T-cell (primary cell): Measurements from ENCODE around the gene CADM1. TPM values are rescaled to one million over a fixed set of nuclear protein-coding genes. Genes with fewer than 3 reads are reported as not detected.
A peak's percentile ranks its signal among the peaks of the same experiment; 100 is the strongest.

Experiments used
- ATAC-seq, 4 experiments: fragments of 200-7000 bp in 3 of 4; fragments of 150-1000 bp in 1 of 4; cut with Tn5 transposase; replicated peaks in 1 of 4; 1 replicate in 3 of 4; 2 replicates in 1 of 4; pipeline ENCODE4 v1.10.0; 2021; ENCODE audit warnings: moderate library complexity in 3 of 4, mild to moderate bottlenecking in 2 of 4, moderate number of reproducible peaks in 1 of 4
- CTCF ChIA-PET, 2 donors: fragments of 300-600 bp; sonication (Branson Sonifier 250); formaldehyde crosslinking; loops; one replicate each; lab custom pipeline; 2022; ENCODE audit warnings: antibody characterized with exemption in 2 of 2; lab: Charles Lee
- POLR2A ChIA-PET, 2 donors: fragments of 300-600 bp; sonication (Branson Sonifier 250); formaldehyde crosslinking; loops; one replicate each; lab custom pipeline; 2022; ENCODE audit warnings: antibody characterized with exemption in 2 of 2; lab: Charles Lee
- DNase-seq, 35 experiments: peaks; one replicate each; pipeline versions ENCODE4 v3.0.0 to v3.0.0-alpha.2; 2013 to 2023
- H3K27ac ChIP-seq: one replicate; pipeline ENCODE4 v1.5.1; 2013; ENCODE audit warnings: low read length
- H3K27me3 ChIP-seq, 2 experiments: replicated peaks in 1 of 2; 1 replicate in 1 of 2; 2 replicates in 1 of 2; pipeline versions ENCODE4 v1.6.1 to v1.7.0; 2013; ENCODE audit warnings: low read length in 1 of 2, mixed read lengths in 1 of 2; ENCODE audit not compliant: control insufficient read depth in 2 of 2, insufficient read depth in 2 of 2; ENCODE audit errors: extremely low read depth in 1 of 2
- H3K36me3 ChIP-seq, 2 donors: 1 replicate in 1 of 2; 2 replicates in 1 of 2; pipeline versions ENCODE4 v1.6.1 to v1.7.0; 2013; ENCODE audit warnings: low read length in 1 of 2; ENCODE audit not compliant: control insufficient read depth in 2 of 2, insufficient read depth in 1 of 2; ENCODE audit errors: extremely low read depth in 1 of 2
- H3K4me1 ChIP-seq, 2 experiments: 1 replicate in 1 of 2; 2 replicates in 1 of 2; pipeline versions ENCODE4 v1.6.1 to v1.7.0; 2013; ENCODE audit warnings: low read length in 2 of 2, mixed read lengths in 1 of 2; ENCODE audit not compliant: insufficient read depth in 2 of 2, control insufficient read depth in 1 of 2; ENCODE audit errors: extremely low read depth in 1 of 2
- H3K4me3 ChIP-seq, 2 donors: 1 replicate in 1 of 2; 2 replicates in 1 of 2; pipeline versions ENCODE4 v1.5.1 to v1.7.0; 2013; ENCODE audit warnings: mild to moderate bottlenecking in 2 of 2, low read length in 1 of 2, moderate library complexity in 1 of 2; ENCODE audit not compliant: control insufficient read depth in 1 of 2; ENCODE audit errors: extremely low read depth in 1 of 2
- H3K9me3 ChIP-seq: 2 replicates; pipeline ENCODE4 v1.7.0; 2013
- H3K27ac Mint-ChIP-seq, 2 donors: one replicate each; pipeline ENCODE4 v1.8.0; 2020 to 2021; ENCODE audit warnings: mild to moderate bottlenecking in 2 of 2, mixed read lengths in 2 of 2
- H3K27me3 Mint-ChIP-seq, 2 donors: one replicate each; pipeline ENCODE4 v1.8.0; 2021 to 2022; ENCODE audit warnings: mixed read lengths in 2 of 2
- H3K36me3 Mint-ChIP-seq: one replicate; pipeline ENCODE4 v1.8.0; 2021; ENCODE audit warnings: mixed read lengths
- H3K4me1 Mint-ChIP-seq, 3 donors: one replicate each; pipeline ENCODE4 v1.8.0; 2020 to 2022; ENCODE audit warnings: mixed read lengths in 3 of 3, mild to moderate bottlenecking in 1 of 3
- H3K4me3 Mint-ChIP-seq, 3 donors: one replicate each; pipeline ENCODE4 v1.8.0; 2020 to 2022; ENCODE audit warnings: mild to moderate bottlenecking in 3 of 3, mixed read lengths in 3 of 3, moderate library complexity in 3 of 3
- H3K9me3 Mint-ChIP-seq, 3 donors: one replicate each; pipeline ENCODE4 v1.8.0; 2020 to 2022; ENCODE audit warnings: mixed read lengths in 3 of 3
- WGBS: methylation state at CpG from one replicate; pipeline ENCODE4 v1.1.5; 2013; ENCODE audit warnings: missing lambda C conversion rate; ENCODE audit not compliant: insufficient coverage; 5-methylcytosine and 5-hydroxymethylcytosine counted together
- total RNA-seq, 35 experiments: library from RNA in 6 of 35; stranded (reverse) in 6 of 35; fragments of 120-200 nt in 1 of 35; gene quantifications; one replicate each; pipeline versions ENCODE4 v1.2.1 to v1.2.4 and lab custom pipeline; 2013 to 2026

Gene CADM1
- total RNA-seq, 5 donors from 2014 or later (not counting 1 experiment from before 2014, with no cell fraction given), result 2.1 to 6.7 (median 3.1) TPM

- WGBS, result no CpG with 5 or more reads among the region's 11 CpGs
- no peak overlapping the region for H3K27ac ChIP-seq
- DNase-seq (peak in 1 of 35 experiments; percentile 9), ATAC-seq (no peak)
- no peaks in the 10 kb centered on the region for H3K9me3 ChIP-seq
- ChIA-PET CTCF (interaction anchor here in 1 of 2 donors (0.6 kb wide), 1 partner anchor 14 kb away, joined by 3 read pairs; no protein-coding TSS in a partner anchor), POLR2A (no interaction called here)
- no peaks in the 10 kb centered on the region for H3K36me3 ChIP-seq
- H3K27me3 ChIP-seq, result no peaks in the 10 kb centered on the region
- no peaks in the 10 kb centered on the region for H3K36me3 Mint-ChIP-seq
- H3K4me1 ChIP-seq, result peaks cover 0 to 10% of the 10 kb centered on the region in 2 experiments
- H3K27me3 Mint-ChIP-seq, result peaks cover 0 to 3% of the 10 kb centered on the region in 2 donors
- no peaks in the 10 kb centered on the region for H3K9me3 Mint-ChIP-seq
- no peak overlapping the region for H3K4me3 ChIP-seq
- H3K4me1 Mint-ChIP-seq, result peaks cover 3 to 10% (median 6%) of the 10 kb centered on the region in 3 donors
- no peak overlapping the region for H3K27ac Mint-ChIP-seq
- no peak overlapping the region for H3K4me3 Mint-ChIP-seq
Measured at GRCh38 chr11:115215694-115216617, 288.3 kb downstream of the CADM1 start.

DNA sequence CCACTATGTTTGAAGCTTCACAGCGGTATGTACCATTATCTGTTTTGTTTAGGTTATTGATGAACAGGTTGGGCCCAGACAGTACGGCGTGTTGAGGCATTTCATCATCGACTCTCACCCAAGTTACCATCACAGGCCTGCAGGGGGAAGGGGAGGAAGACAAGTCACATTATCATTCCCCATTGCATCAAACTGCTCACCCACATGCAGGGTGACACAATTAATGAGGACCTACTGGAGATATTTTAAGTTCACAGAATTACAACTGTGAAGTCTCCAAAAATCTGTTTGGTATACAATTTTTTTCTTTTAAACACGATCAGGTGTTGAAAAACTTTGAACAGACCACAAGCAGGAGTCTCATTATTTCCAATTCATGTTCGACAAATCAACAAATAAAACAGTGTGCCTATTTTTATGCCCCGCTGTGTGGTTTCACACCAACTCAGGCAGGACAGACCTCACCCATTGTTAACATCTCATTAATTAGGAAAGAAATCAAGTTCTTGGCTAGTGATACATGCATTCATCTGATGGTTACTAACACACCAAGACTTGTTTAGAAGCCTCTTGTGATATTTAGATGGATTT is 289.5 kb downstream of the CADM1 start:
- no peaks in the 10 kb centered on the region for H3K27me3 ChIP-seq
- H3K9me3 ChIP-seq, result no peaks in the 10 kb centered on the region
- no peak overlapping the region for H3K4me3 Mint-ChIP-seq
- H3K4me1 ChIP-seq, result peaks cover 0 to 10% of the 10 kb centered on the region in 2 experiments
- H3K4me3 ChIP-seq, result no peak overlapping the region
- no peak overlapping the region for H3K27ac ChIP-seq
- peaks cover 0 to 1% (median 0%) of the 10 kb centered on the region in 3 donors for H3K9me3 Mint-ChIP-seq
- CTCF ChIA-PET, result no interaction called here
- no peaks in the 10 kb centered on the region for H3K36me3 Mint-ChIP-seq
- peak overlapping the region in 1 of 2 donors; percentile 4 for H3K27ac Mint-ChIP-seq
- ATAC-seq, result no peak
- POLR2A ChIA-PET, result interaction anchor here in 1 of 2 donors (0.6 kb wide), 1 partner anchor 1185 kb away, joined by 3 read pairs; no protein-coding TSS in a partner anchor
- no CpG with 5 or more reads among the region's 7 CpGs for WGBS
- DNase-seq, result peak in 2 of 35 experiments; percentile 6 to 19
- no peaks in the 10 kb centered on the region for H3K36me3 ChIP-seq
- peaks cover 3 to 10% (median 6%) of the 10 kb centered on the region in 3 donors for H3K4me1 Mint-ChIP-seq
- H3K27me3 Mint-ChIP-seq, result peaks cover 0 to 3% of the 10 kb centered on the region in 2 donors

GRCh38 chr11:115213007-115213406 is 291.2 kb downstream of the CADM1 start:
- Histone ChIP-seq H3K27me3 (no peaks in the 10 kb centered on the region), H3K4me3 (no peak overlapping the region), H3K4me1 (peaks cover 0 to 10% of the 10 kb centered on the region in 2 experiments), H3K36me3 (no peaks in the 10 kb centered on the region), H3K27ac (no peak overlapping the region), H3K9me3 (no peaks in the 10 kb centered on the region)
- 91% methylated on average over 7 of the region's 8 CpGs for WGBS
- peaks cover 3 to 7% (median 5%) of the 10 kb centered on the region in 3 donors for H3K4me1 Mint-ChIP-seq
- DNase-seq (no peak), ATAC-seq (no peak)
- ChIA-PET CTCF (no interaction called here), POLR2A (no interaction called here)
- H3K4me3 Mint-ChIP-seq, result no peak overlapping the region
- peaks cover 0 to 3% of the 10 kb centered on the region in 2 donors for H3K27me3 Mint-ChIP-seq
- H3K27ac Mint-ChIP-seq, result no peak overlapping the region
- H3K36me3 Mint-ChIP-seq, result no peaks in the 10 kb centered on the region
- H3K9me3 Mint-ChIP-seq, result peaks cover 0 to 4% (median 0%) of the 10 kb centered on the region in 3 donors

DNA sequence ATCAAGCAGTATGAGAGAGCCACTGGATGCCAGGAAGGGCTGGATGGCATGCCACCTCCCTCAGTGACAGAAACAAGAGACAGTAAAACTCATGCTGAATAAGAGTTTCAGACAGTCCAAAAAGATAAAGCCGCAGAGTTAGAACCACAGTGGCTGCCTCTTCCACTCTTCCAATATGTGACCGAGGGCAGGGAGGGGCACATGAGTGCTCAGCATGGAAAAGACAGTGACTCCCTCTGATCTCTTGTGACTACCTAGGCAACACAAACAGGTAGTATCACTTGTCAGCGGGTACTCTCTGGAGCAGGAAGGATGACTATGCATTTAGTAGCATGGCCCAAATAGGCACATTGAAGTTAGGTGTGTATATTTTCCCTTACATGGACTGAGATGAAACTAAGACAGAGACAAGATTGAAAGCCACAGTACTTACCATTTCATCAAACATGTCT is 295.4 kb downstream of the CADM1 start:
- Mint-ChIP-seq H3K27ac (no peak overlapping the region), H3K4me3 (no peak overlapping the region), H3K9me3 (peaks cover 0 to 4% (median 0%) of the 10 kb centered on the region in 3 donors), H3K36me3 (no peaks in the 10 kb centered on the region), H3K4me1 (no peaks in the 10 kb centered on the region), H3K27me3 (peaks cover 0 to 5% of the 10 kb centered on the region in 2 donors)
- 94% methylated on average over 2 of the region's 3 CpGs for WGBS
- no peaks in the 10 kb centered on the region for H3K27me3 ChIP-seq
- ChIA-PET CTCF (no interaction called here), POLR2A (no interaction called here)
- DNase-seq (no peak), ATAC-seq (no peak)
- no peak overlapping the region for H3K27ac ChIP-seq
- H3K4me3 ChIP-seq, result no peak overlapping the region
- H3K9me3 ChIP-seq, result no peaks in the 10 kb centered on the region
- no peaks in the 10 kb centered on the region for H3K4me1 ChIP-seq
- no peaks in the 10 kb centered on the region for H3K36me3 ChIP-seq

DNA sequence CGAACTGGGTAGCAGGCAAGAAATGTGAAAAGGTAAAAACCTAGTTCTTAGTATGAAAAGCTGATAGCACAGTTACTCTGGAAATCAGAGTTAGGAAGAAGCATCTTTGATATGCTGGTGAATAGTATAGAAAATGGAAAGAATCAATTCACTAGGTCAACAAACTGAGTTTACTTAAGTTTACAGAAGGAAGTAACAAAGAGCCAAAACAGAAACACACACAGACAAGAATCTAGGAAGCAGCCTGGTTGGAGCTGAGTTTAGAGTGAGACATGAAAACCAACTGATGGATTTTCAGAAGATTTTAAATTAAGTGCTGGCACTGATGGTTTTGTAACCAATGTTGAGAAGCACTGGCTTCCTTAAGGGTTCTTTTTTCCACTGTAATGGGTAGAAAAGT is 296.3 kb downstream of the CADM1 start:
- peaks cover 0 to 5% of the 10 kb centered on the region in 2 donors for H3K27me3 Mint-ChIP-seq
- DNase-seq (no peak), ATAC-seq (no peak)
- H3K9me3 ChIP-seq, result no peaks in the 10 kb centered on the region
- no peaks in the 10 kb centered on the region for H3K4me1 Mint-ChIP-seq
- no peak overlapping the region for H3K4me3 Mint-ChIP-seq
- H3K9me3 Mint-ChIP-seq, result peaks cover 0 to 4% (median 0%) of the 10 kb centered on the region in 3 donors
- no CpG with 5 or more reads among the region's 1 CpG for WGBS
- H3K4me1 ChIP-seq, result no peaks in the 10 kb centered on the region
- CTCF ChIA-PET, result interaction anchor here in 1 of 2 donors (0.7 to 0.8 kb wide), 2 partner anchors 14 to 1088 kb away, joined by 3 read pairs; no protein-coding TSS in a partner anchor
- no peaks in the 10 kb centered on the region for H3K36me3 ChIP-seq
- H3K4me3 ChIP-seq, result no peak overlapping the region
- no peaks in the 10 kb centered on the region for H3K27me3 ChIP-seq
- H3K27ac ChIP-seq, result no peak overlapping the region
- no peak overlapping the region for H3K27ac Mint-ChIP-seq
- POLR2A ChIA-PET, result no interaction called here
- H3K36me3 Mint-ChIP-seq, result no peaks in the 10 kb centered on the region

DNA sequence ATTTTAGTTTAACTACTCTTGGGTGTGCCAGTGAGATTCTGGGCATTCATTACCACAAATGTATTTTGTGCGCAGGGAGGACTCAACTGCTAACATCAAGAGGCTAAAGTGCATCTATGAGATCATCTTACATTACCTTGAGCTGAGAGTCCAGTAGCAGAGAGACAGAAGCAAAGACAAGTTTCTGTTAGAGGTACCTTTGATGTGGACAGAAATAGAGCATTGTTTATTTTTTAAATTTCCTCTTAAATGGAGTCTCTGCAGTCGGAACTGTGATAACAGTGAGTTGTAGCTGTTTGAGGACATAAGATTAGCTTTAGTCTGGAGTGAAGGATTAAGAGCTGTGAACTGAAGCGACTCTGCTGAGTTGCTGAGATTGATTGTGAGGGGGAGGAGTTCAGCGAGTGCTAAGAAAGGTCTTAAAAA is 297.0 kb downstream of the CADM1 start:
- POLR2A ChIA-PET, result no interaction called here
- Mint-ChIP-seq H3K36me3 (no peaks in the 10 kb centered on the region), H3K27me3 (peaks cover 0 to 5% of the 10 kb centered on the region in 2 donors)

More for the DNA sequence above, 297.0 kb downstream of the CADM1 start:
- ATAC-seq, result no peak
- CTCF ChIA-PET, result interaction anchor here in 1 of 2 donors (0.7 to 0.8 kb wide), 2 partner anchors 15 to 1087 kb away, joined by 3 read pairs; no protein-coding TSS in a partner anchor
- Mint-ChIP-seq H3K9me3 (peaks cover 0 to 4% (median 0%) of the 10 kb centered on the region in 3 donors), H3K4me1 (no peaks in the 10 kb centered on the region), H3K27ac (no peak overlapping the region), H3K4me3 (no peak overlapping the region)
- Histone ChIP-seq H3K27me3 (no peaks in the 10 kb centered on the region), H3K9me3 (no peaks in the 10 kb centered on the region), H3K4me1 (no peaks in the 10 kb centered on the region), H3K4me3 (no peak overlapping the region), H3K27ac (no peak overlapping the region), H3K36me3 (no peaks in the 10 kb centered on the region)
- no peak for DNase-seq
- 44% methylated on average over 3 of the region's 4 CpGs for WGBS
